NCI-H82 (cell line): ENCODE data around the gene NSA2.

ENCODE experiments used
- DNase-seq: peaks from one replicate; lab custom pipeline; 2025; lab: John Stamatoyannopoulos, UW

NSA2 gene

GRCh38 chr5:74816875-74817274 is 49.8 kb downstream of the NSA2 start:
- no peak for DNase-seq

GRCh38 chr5:74822288-74822687 is 55.2 kb downstream of the NSA2 start:
- no peak for DNase-seq

GRCh38 chr5:74829413-74829812 is 62.4 kb downstream of the NSA2 start:
- no peak for DNase-seq
